ENCODE data around the gene MRPL47. TPM values are rescaled to one million over a fixed set of nuclear protein-coding genes. Genes with fewer than 3 reads are reported as not detected.

MRPL47 gene
- total RNA-seq, 1 experiment from 2014 or later = 80.3 TPM

- no peak for DNase-seq (ENCODE audit: low read depth in 1 of 2, low spot score in 2 of 2)
- no peaks in the 10 kb centered on the region for H3K9me3 ChIP-seq (replicated peaks)
- H3K36me3 ChIP-seq = no peaks in the 10 kb centered on the region
Observed at GRCh38 chr3:179560791-179561190, 43.6 kb downstream of the MRPL47 start.

GRCh38 chr3:179558742-179559364 lies 45.6 kb downstream of the MRPL47 start:
- no peaks in the 10 kb centered on the region for H3K9me3 ChIP-seq (replicated peaks)
- peak; percentile 41 to 58 for DNase-seq (ENCODE audit: low read depth in 1 of 2, low spot score in 2 of 2)

More at GRCh38 chr3:179560791-179561190, 43.6 kb downstream of the MRPL47 start:
- H3K4me1 ChIP-seq (replicated peaks) = peaks cover 5% of the 10 kb centered on the region; the same call in 1 of the 2 replicates
- no peaks in the 10 kb centered on the region for H3K27me3 ChIP-seq (replicated peaks)
- H3K27ac ChIP-seq = no peak overlapping the region
- H3K4me3 ChIP-seq = no peak overlapping the region

GRCh38 chr3:179551349-179552105 lies 52.9 kb downstream of the MRPL47 start:
- no peak overlapping the region for H3K27ac ChIP-seq
- H3K27me3 ChIP-seq (replicated peaks) = no peaks in the 10 kb centered on the region
- H3K4me3 ChIP-seq = no peak overlapping the region
- peaks cover 27% of the 10 kb centered on the region for H3K4me1 ChIP-seq (replicated peaks)
- H3K36me3 ChIP-seq = no peaks in the 10 kb centered on the region
- H3K9me3 ChIP-seq (replicated peaks) = no peaks in the 10 kb centered on the region
- DNase-seq (ENCODE audit: low read depth in 1 of 2, low spot score in 2 of 2) = peak in 1 of 2 experiments; percentile 19

More at GRCh38 chr3:179558742-179559364, 45.6 kb downstream of the MRPL47 start:
- no peak overlapping the region for H3K4me3 ChIP-seq
- H3K27me3 ChIP-seq (replicated peaks) = no peaks in the 10 kb centered on the region
- H3K36me3 ChIP-seq = no peaks in the 10 kb centered on the region
- H3K4me1 ChIP-seq (replicated peaks) = peaks cover 4% of the 10 kb centered on the region; the same call in 1 of the 2 replicates
- no peak overlapping the region for H3K27ac ChIP-seq

- no peaks in the 10 kb centered on the region for H3K36me3 ChIP-seq
- H3K4me1 ChIP-seq (replicated peaks) = peaks cover 41% of the 10 kb centered on the region
- H3K9me3 ChIP-seq (replicated peaks) = no peaks in the 10 kb centered on the region
- DNase-seq (ENCODE audit: low read depth in 1 of 2, low spot score in 2 of 2) = no peak
- H3K27ac ChIP-seq = no peak overlapping the region
- no peak overlapping the region for H3K4me3 ChIP-seq
- H3K27me3 ChIP-seq (replicated peaks) = no peaks in the 10 kb centered on the region
Observed at GRCh38 chr3:179546814-179547241, 57.6 kb downstream of the MRPL47 start.

- no peaks in the 10 kb centered on the region for H3K36me3 ChIP-seq
- DNase-seq (ENCODE audit: low read depth in 1 of 2, low spot score in 2 of 2) = peak; percentile 63 to 93
- no peaks in the 10 kb centered on the region for H3K27me3 ChIP-seq (replicated peaks)
- no peak overlapping the region for H3K4me3 ChIP-seq
- H3K27ac ChIP-seq = peak overlapping the region; percentile 76
- no peaks in the 10 kb centered on the region for H3K9me3 ChIP-seq (replicated peaks)
- peaks cover 30% of the 10 kb centered on the region for H3K4me1 ChIP-seq (replicated peaks)
Observed at GRCh38 chr3:179544981-179545645, 59.3 kb downstream of the MRPL47 start.

GRCh38 chr3:179542375-179542774 lies 62.1 kb downstream of the MRPL47 start:
- no peak overlapping the region for H3K27ac ChIP-seq
- no peak for DNase-seq (ENCODE audit: low read depth in 1 of 2, low spot score in 2 of 2)
- H3K27me3 ChIP-seq (replicated peaks) = no peaks in the 10 kb centered on the region
- H3K9me3 ChIP-seq (replicated peaks) = no peaks in the 10 kb centered on the region
- H3K4me1 ChIP-seq (replicated peaks) = peaks cover 26% of the 10 kb centered on the region
- no peak overlapping the region for H3K4me3 ChIP-seq
- no peaks in the 10 kb centered on the region for H3K36me3 ChIP-seq

GRCh38 chr3:179541596-179541995 lies 62.8 kb downstream of the MRPL47 start:
- H3K4me3 ChIP-seq = no peak overlapping the region
- no peak for DNase-seq (ENCODE audit: low read depth in 1 of 2, low spot score in 2 of 2)
- H3K4me1 ChIP-seq (replicated peaks) = peaks cover 19% of the 10 kb centered on the region
- H3K36me3 ChIP-seq = no peaks in the 10 kb centered on the region
- H3K9me3 ChIP-seq (replicated peaks) = no peaks in the 10 kb centered on the region
- H3K27me3 ChIP-seq (replicated peaks) = no peaks in the 10 kb centered on the region
- no peak overlapping the region for H3K27ac ChIP-seq

- DNase-seq (ENCODE audit: low read depth in 1 of 2, low spot score in 2 of 2) = no peak
- H3K36me3 ChIP-seq = no peaks in the 10 kb centered on the region
- H3K4me3 ChIP-seq = no peak overlapping the region
- no peaks in the 10 kb centered on the region for H3K9me3 ChIP-seq (replicated peaks)
- peaks cover 14% of the 10 kb centered on the region for H3K4me1 ChIP-seq (replicated peaks)
- H3K27me3 ChIP-seq (replicated peaks) = no peaks in the 10 kb centered on the region
- no peak overlapping the region for H3K27ac ChIP-seq
Observed at GRCh38 chr3:179541094-179541493, 63.3 kb downstream of the MRPL47 start.

Other genes with a start within 250 kb of the MRPL47 start
- gene GNB4, start 153.2 kb downstream of the MRPL47 start, total RNA-seq (2014; rRNA removed; shearing (Covaris generic)) = 105 and 113 TPM in 2 replicates
- 119 and 277 TPM in 2 replicates for gene ACTL6A, start 41.7 kb downstream of the MRPL47 start, total RNA-seq (2014; rRNA removed; shearing (Covaris generic))
- gene NDUFB5, start 156 bp upstream of the MRPL47 start, total RNA-seq (2014; rRNA removed; shearing (Covaris generic)) = 181 and 200 TPM in 2 replicates
- gene USP13, start 48.4 kb upstream of the MRPL47 start, total RNA-seq (2014; rRNA removed; shearing (Covaris generic)) = 10.5 and 14.2 TPM in 2 replicates

Data from SJSA1 (cell line).